GM13976 (cell line): ENCODE results near the gene POLE3.
"Not testable (repeated sequence)": the region's sequence is repeated elsewhere in the genome, so short reads cannot be mapped to it uniquely, and the experiment has no call there.

ENCODE experiments used
- DNase-seq: peaks from one replicate; pipeline ENCODE4 v3.0.0; 2012; ENCODE audit warnings: low spot score
- CTCF ChIP-seq: IDR thresholded peaks from 2 replicates; pipeline ENCODE4 v1.5.1; 2012; ENCODE audit warnings: borderline replicate concordance, mild to moderate bottlenecking; ENCODE audit not compliant: insufficient read depth; ENCODE audit errors: extremely low read depth, missing control alignments, control extremely low read depth
- in situ Hi-C: fragments of 300-500 bp; cut with MboI; formaldehyde crosslinking; loops from one replicate; pipeline ENCODE4 v1.12.0; 2022; ENCODE audit warnings: low sequenced_read_pairs, mixed read lengths, inconsistent platforms; ENCODE audit not compliant: unreplicated experiment

POLE3 gene

GRCh38 chr9:113369855-113370140, 40.7 kb downstream of the POLE3 start:
- no peak for TF ChIP-seq CTCF
- in situ Hi-C loops, result no loop called here
- DNase-seq, result no peak

- in situ Hi-C loops, result no loop called here
- TF ChIP-seq CTCF, result no peak
- no peak for DNase-seq
These were observed 41.3 kb downstream of the POLE3 start for GRCh38 chr9:113368982-113369854.

- in situ Hi-C loops, result no loop called here
- TF ChIP-seq CTCF, result no peak
- no peak for DNase-seq
These were observed 42.0 kb downstream of the POLE3 start for GRCh38 chr9:113368348-113368981.

- in situ Hi-C loops, DNase-seq: not testable (repeated sequence)
These were observed 44.8 kb downstream of the POLE3 start for GRCh38 chr9:113365652-113366051.

GRCh38 chr9:113364951-113365350, 45.5 kb downstream of the POLE3 start:
- no peak for TF ChIP-seq CTCF
- in situ Hi-C loops, result no loop called here
- no peak for DNase-seq

GRCh38 chr9:113363336-113363735, 47.1 kb downstream of the POLE3 start:
- no peak for DNase-seq
- TF ChIP-seq CTCF, result no peak
- in situ Hi-C loops, result no loop called here

GRCh38 chr9:113361304-113362018, 49.0 kb downstream of the POLE3 start:
- no peak for TF ChIP-seq CTCF
- in situ Hi-C loops, result no loop called here
- DNase-seq, result no peak
